ENCODE data around the gene PRUNE1. TPM values are rescaled to one million over a fixed set of nuclear protein-coding genes. Genes with fewer than 3 reads are reported as not detected.

The PRUNE1 gene
- total and polyA plus RNA-seq, 11 donors, result 15.1 to 65.3 (median 39.8) TPM

DNA sequence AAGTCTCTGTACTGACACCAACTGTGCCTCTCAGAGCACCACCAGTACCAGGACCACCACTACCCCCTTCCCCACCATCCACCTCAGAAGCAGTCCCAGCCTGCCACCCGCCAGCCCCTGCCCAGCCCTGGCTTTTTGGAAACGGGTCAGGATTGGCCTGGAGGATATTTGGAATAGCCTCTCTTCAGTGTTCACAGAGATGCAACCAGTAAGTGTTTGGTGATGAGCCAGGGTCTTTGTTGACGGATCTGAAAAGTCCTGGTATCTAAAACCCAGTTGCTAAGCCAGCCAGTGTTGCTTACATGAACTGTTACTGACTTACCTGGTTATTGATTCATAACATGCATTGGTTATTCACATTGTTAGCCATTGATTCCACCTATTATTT lies 40.4 kb downstream of the PRUNE1 start:
- intact Hi-C loops (cut with DNase I), result loop anchor here in 3 of 10 donors (1.0 to 5.0 kb wide), 3 partner anchors 24 to 41 kb away; partner anchors contain the start of genes MINDY1 (in 1 of the 3) and PRUNE1 (in 1 of the 3)
- WGBS, 4 donors, result 6 to 20% (median 11%) methylated on average over 3 of the region's 3 CpGs
- ATAC-seq, result no peak

DNA sequence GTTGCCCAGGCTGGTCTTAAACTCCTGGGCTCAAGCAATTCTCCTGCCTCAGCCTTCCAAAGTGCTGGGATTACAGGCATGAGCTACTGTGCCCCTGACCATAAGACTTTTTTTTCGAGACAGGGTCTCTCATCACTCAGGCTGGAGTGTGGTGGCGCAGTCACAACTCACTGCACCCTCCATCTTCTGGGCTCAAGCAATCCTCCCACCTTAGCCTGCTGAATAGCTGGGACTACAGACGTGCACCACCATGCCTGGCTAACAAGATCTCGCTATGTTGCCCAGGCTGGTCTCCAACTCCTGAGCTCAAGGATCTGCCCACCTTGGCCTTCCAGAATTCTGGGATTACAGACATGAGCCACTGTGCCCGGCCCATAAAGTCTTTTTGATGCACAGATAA lies 41.2 kb downstream of the PRUNE1 start:
- TF ChIP-seq, protein P1, sequence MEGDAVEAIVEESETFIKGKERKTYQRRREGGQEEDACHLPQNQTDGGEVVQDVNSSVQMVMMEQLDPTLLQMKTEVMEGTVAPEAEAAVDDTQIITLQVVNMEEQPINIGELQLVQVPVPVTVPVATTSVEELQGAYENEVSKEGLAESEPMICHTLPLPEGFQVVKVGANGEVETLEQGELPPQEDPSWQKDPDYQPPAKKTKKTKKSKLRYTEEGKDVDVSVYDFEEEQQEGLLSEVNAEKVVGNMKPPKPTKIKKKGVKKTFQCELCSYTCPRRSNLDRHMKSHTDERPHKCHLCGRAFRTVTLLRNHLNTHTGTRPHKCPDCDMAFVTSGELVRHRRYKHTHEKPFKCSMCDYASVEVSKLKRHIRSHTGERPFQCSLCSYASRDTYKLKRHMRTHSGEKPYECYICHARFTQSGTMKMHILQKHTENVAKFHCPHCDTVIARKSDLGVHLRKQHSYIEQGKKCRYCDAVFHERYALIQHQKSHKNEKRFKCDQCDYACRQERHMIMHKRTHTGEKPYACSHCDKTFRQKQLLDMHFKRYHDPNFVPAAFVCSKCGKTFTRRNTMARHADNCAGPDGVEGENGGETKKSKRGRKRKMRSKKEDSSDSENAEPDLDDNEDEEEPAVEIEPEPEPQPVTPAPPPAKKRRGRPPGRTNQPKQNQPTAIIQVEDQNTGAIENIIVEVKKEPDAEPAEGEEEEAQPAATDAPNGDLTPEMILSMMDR (IDR thresholded peaks at IDR 0.05), result no peak
- TF ChIP-seq POLR2A (IDR thresholded peaks at IDR 0.05), result no peak
- peak overlapping the region in 1 of 12 donors; percentile 95 for H3K27ac ChIP-seq
- ATAC-seq, result no peak
- H3K27me3 ChIP-seq, result no peaks in the 10 kb centered on the region
- peak overlapping the region in 1 of 12 donors; percentile 10 for H3K4me3 ChIP-seq
- H3K36me3 ChIP-seq, result peaks cover 2 to 50% (median 32%) of the 10 kb centered on the region in 9 donors
- DNase-seq, result no peak
- intact Hi-C loops (cut with DNase I), result loop anchor here in 1 of 10 donors (5.0 kb wide), 1 partner anchor 42 kb away; the partner anchor contains the start of genes MINDY1 and PRUNE1
- 83 to 94% (median 92%) methylated on average over 5 of the region's 5 CpGs for WGBS, 4 donors
- no peaks in the 10 kb centered on the region for H3K9me3 ChIP-seq
- H3K4me1 ChIP-seq, result peaks cover 0 to 46% (median 19%) of the 10 kb centered on the region in 12 donors

More for the DNA sequence above, 40.4 kb downstream of the PRUNE1 start:
- H3K9me3 ChIP-seq, result no peaks in the 10 kb centered on the region
- peak overlapping the region; percentile 53 to 95 (median 90) for H3K27ac ChIP-seq
- no peaks in the 10 kb centered on the region for H3K27me3 ChIP-seq
- no peak for DNase-seq
- H3K4me3 ChIP-seq, result peak overlapping the region; percentile 60 to 87 (median 77)
- peaks cover 2 to 42% (median 24%) of the 10 kb centered on the region in 9 donors for H3K36me3 ChIP-seq
- TF ChIP-seq, protein P1 (IDR thresholded peaks at IDR 0.05), result peak in 4 of 12 donors; percentile 45 to 54 (median 50)
- TF ChIP-seq POLR2A (IDR thresholded peaks at IDR 0.05), result peak in 1 of 2 donors; percentile 42
- peaks cover 0 to 42% (median 19%) of the 10 kb centered on the region in 12 donors for H3K4me1 ChIP-seq

DNA sequence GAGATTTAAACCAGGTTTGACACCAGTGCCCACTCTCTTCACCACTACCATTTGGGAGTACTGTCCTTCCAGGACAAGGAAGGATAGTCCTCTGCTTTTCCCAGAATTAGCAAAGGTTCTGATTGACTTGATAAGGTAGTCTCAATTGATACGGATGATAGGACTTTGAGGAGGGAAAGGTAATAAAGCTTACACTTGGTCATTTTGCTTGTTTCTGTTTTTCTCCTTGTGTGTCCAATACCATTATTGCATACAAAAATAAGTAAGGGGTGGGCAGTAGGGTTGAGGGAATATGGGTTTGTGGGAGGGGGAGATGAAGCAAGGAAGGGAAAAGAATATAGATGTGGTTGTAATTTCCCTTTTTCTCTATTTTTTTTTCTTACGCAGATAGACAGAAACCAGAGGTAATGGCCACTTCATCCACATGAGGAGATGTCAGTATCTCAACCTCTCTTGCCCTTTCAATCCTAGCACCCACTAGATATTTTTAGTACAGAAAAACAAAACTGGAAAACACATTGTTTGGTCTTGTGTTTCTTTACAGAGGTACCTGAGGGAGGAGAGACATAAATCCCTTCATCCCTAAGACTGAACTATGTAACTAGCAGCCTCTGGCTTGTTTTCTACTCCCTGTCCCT lies 41.9 kb downstream of the PRUNE1 start:
- TF ChIP-seq, protein P1 (IDR thresholded peaks at IDR 0.05), result no peak
- peak in 1 of 2 donors; percentile 3 for TF ChIP-seq POLR2A (IDR thresholded peaks at IDR 0.05)
- peaks cover 0 to 53% (median 20%) of the 10 kb centered on the region in 12 donors for H3K4me1 ChIP-seq
- ATAC-seq (no peak), DNase-seq (no peak)
- H3K9me3 ChIP-seq, result no peaks in the 10 kb centered on the region
- H3K4me3 ChIP-seq, result no peak overlapping the region
- peak overlapping the region in 3 of 12 donors; percentile 1 to 95 (median 24) for H3K27ac ChIP-seq
- intact Hi-C loops (cut with DNase I), result no loop called here
- WGBS, 4 donors, result 82 to 88% (median 85%) methylated on average over 2 of the region's 2 CpGs
- no peaks in the 10 kb centered on the region for H3K27me3 ChIP-seq
- peaks cover 2 to 58% (median 39%) of the 10 kb centered on the region in 9 donors for H3K36me3 ChIP-seq

DNA sequence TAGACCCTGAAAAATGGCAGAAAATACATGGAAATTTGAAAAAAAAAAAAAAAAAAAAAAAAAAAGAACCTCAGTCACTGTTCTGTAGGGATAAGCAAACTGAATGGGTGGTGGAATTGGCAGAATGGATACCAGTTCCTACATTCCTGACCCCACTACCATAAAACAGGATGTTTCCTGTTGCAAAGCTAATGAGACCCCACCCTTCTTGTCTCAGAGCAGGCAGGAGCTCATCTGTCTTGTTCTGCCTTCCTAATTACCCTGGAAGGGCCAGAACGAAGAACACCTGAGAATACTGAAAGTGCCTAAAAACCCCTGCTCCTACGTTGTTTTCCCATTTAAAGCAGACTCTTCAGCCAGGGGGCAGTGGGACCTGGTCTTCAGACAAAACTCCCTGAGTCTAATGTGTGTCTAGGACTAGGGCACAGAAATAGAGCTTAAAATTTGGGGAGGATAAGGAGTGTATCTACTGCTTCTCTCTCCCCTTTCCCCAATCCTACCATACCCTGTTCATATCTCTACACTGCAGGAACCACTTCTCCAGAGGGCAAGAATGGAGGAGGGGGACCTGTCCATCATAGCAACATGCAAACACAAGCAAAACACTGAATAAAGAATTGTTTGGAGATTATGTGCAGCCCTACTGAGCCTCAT lies 43.2 kb downstream of the PRUNE1 start:
- no peaks in the 10 kb centered on the region for H3K27me3 ChIP-seq
- H3K4me1 ChIP-seq, result peaks cover 0 to 66% (median 29%) of the 10 kb centered on the region in 12 donors
- peaks cover 2 to 71% (median 52%) of the 10 kb centered on the region in 9 donors for H3K36me3 ChIP-seq
- intact Hi-C loops (cut with DNase I), result no loop called here
- H3K27ac ChIP-seq, result peak overlapping the region in 1 of 12 donors; percentile 56
- no peak overlapping the region for H3K4me3 ChIP-seq
- H3K9me3 ChIP-seq, result no peaks in the 10 kb centered on the region
- 64 to 79% (median 72%) methylated on average over 2 of the region's 2 CpGs for WGBS, 4 donors
- no peak for DNase-seq
- no peak for ATAC-seq
- TF ChIP-seq, protein P1 (IDR thresholded peaks at IDR 0.05), result no peak
- TF ChIP-seq POLR2A (IDR thresholded peaks at IDR 0.05), result no peak
